ENCODE measurements around the gene CPNE5.

CPNE5 gene

GRCh38 chr6:36834576-36835341 lies 4.5 kb downstream of the CPNE5 start:
- no peak for DNase-seq (ENCODE audit: low read depth)
- H3K4me3 ChIP-seq (ENCODE audit: low read depth, low read length): no peak overlapping the region
- TF ChIP-seq, protein P1, sequence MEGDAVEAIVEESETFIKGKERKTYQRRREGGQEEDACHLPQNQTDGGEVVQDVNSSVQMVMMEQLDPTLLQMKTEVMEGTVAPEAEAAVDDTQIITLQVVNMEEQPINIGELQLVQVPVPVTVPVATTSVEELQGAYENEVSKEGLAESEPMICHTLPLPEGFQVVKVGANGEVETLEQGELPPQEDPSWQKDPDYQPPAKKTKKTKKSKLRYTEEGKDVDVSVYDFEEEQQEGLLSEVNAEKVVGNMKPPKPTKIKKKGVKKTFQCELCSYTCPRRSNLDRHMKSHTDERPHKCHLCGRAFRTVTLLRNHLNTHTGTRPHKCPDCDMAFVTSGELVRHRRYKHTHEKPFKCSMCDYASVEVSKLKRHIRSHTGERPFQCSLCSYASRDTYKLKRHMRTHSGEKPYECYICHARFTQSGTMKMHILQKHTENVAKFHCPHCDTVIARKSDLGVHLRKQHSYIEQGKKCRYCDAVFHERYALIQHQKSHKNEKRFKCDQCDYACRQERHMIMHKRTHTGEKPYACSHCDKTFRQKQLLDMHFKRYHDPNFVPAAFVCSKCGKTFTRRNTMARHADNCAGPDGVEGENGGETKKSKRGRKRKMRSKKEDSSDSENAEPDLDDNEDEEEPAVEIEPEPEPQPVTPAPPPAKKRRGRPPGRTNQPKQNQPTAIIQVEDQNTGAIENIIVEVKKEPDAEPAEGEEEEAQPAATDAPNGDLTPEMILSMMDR (IDR thresholded peaks at IDR 0.05; ENCODE audit: insufficient read depth, low read depth, low read length, missing control alignments): no peak

GRCh38 chr6:36833182-36833789 lies 6.0 kb downstream of the CPNE5 start:
- no peak for DNase-seq (ENCODE audit: low read depth)
- H3K4me3 ChIP-seq (ENCODE audit: low read depth, low read length): no peak overlapping the region
- TF ChIP-seq, protein P1 (IDR thresholded peaks at IDR 0.05; ENCODE audit: insufficient read depth, low read depth, low read length, missing control alignments): no peak

DNA sequence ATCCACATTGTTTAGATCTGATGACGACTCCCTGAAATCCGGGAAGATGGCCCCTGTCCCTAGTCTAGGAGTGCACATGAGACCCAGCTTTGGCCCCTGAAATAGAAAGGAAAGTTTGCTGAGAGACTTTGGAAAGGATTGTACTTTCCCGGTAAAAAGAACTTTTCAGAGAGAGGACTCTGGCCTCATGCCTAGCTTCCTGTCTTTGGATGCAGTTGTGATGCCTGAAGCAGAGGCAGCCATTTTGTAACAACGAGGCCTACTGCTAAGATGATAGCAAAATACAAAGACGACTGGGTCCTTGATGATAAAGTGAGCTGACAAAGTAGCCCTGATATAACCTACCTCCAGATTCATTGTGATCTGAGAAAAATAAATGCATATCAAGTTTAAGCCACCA lies 6.9 kb downstream of the CPNE5 start:
- no peak for DNase-seq (ENCODE audit: low read depth)
- no peak overlapping the region for H3K4me3 ChIP-seq (ENCODE audit: low read depth, low read length)
- TF ChIP-seq, protein P1 (IDR thresholded peaks at IDR 0.05; ENCODE audit: insufficient read depth, low read depth, low read length, missing control alignments): no peak

- TF ChIP-seq, protein P1 (IDR thresholded peaks at IDR 0.05; ENCODE audit: insufficient read depth, low read depth, low read length, missing control alignments): no peak
- no peak for DNase-seq (ENCODE audit: low read depth)
- H3K4me3 ChIP-seq (ENCODE audit: low read depth, low read length): no peak overlapping the region
Observed at GRCh38 chr6:36830577-36830976, 8.7 kb downstream of the CPNE5 start.

DNA sequence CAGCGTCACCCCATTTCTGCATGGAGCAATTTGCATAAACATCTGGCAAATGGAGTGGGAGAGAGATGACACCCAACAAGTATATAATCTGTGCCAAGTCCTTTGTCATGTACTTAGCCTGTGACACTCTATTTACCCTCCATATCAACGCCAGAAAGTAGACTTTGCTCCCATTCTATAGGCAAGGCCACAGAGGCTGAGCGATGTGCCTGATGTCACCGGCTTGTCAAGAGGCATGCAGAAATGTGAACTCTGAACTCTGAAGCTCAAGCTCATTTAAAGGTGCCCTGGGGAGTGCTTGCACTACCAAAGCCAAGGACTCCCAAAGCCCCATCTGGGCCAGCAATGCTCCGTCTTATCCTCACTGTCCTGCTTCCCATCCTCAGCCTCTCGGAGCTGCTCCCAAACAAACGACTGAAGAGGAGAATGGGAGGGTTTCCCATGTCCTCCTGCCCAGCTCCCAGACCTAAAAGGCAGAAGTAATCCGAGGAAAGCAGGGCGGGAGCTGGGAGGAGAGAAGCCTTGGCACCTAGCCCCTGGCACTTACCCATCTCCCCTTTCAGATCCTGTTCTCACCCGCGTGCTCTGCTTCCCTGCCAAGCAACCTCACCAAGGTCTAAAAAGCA lies 9.2 kb downstream of the CPNE5 start:
- DNase-seq (ENCODE audit: low read depth): no peak
- TF ChIP-seq, protein P1 (IDR thresholded peaks at IDR 0.05; ENCODE audit: insufficient read depth, low read depth, low read length, missing control alignments): no peak
- H3K4me3 ChIP-seq (ENCODE audit: low read depth, low read length): no peak overlapping the region

DNA sequence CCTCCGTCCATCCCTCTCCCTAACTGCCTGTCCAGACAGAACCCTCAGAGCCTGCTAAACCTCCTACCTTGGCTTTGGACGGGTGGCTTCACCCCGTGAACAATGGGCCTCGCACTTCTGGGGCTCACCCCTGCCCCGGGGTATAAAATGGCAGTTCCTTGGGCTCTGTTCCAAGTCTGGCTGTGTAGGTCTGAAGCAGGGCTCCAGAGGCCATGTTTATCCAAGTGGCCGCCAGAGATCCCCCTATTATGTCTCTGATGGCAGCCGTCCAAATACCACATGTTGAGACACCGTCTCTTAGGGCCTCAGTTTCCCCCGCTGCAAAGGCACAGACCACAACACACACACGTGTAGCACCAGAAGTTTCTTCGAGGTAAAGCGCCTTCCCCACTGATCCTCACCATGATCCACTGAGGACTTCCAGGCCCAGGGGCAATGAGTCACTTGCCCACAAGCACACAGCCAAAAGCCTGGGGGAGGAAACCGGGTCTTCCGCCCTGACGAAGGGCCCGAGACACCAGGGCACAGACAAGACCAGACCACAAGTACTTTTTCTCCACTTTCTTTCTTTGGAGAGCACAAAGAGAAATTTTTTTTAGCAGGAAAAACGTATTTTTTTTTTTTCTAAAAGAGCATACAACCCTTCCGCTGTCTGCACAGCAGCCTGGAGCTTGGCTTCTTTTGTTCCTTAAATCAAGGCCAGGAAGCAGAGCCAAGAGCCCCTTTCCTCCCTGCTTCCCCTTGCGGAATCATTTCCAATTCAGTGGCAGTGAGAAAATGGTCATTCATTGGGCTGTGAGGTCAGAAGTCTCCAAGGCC lies 11.8 kb downstream of the CPNE5 start:
- no peak overlapping the region for H3K4me3 ChIP-seq (ENCODE audit: low read depth, low read length)
- no peak for DNase-seq (ENCODE audit: low read depth)
- TF ChIP-seq, protein P1 (IDR thresholded peaks at IDR 0.05; ENCODE audit: insufficient read depth, low read depth, low read length, missing control alignments): no peak

Data from GM12865 (cell line).